H1 (cell line): ENCODE results near the gene COQ9.

ENCODE experiments used
- POLR2A ChIP-seq, 2 experiments: IDR thresholded peaks; 1 replicate in 1 of 2; 2 replicates in 1 of 2; pipeline ENCODE4 v1.6.1; 2011; ENCODE audit warnings: low read depth in 2 of 2, low read length in 2 of 2, mild to moderate bottlenecking in 2 of 2; ENCODE audit errors: control extremely low read depth in 1 of 2
- POLR2AphosphoS5 ChIP-seq: IDR thresholded peaks from 2 replicates; pipeline ENCODE4 v1.6.1; 2011; ENCODE audit warnings: low read depth, low read length
- SRF ChIP-seq: IDR thresholded peaks from 2 replicates; pipeline ENCODE4 v1.6.1; 2011; ENCODE audit warnings: mild to moderate bottlenecking, low read depth, low read length, moderate library complexity
- TF ChIP-seq, protein P1 (sequence below), 3 experiments: IDR thresholded peaks; 1 replicate in 2 of 3; 2 replicates in 1 of 3; pipeline versions ENCODE4 v1.5.1 to v1.6.1; 2011; ENCODE audit warnings: low read length in 3 of 3, mild to moderate bottlenecking in 3 of 3, inconsistent platforms in 2 of 3, low read depth in 1 of 3, moderate library complexity in 1 of 3; ENCODE audit not compliant: insufficient read depth in 1 of 3; ENCODE audit errors: control extremely low read depth in 1 of 3
- TF ChIP-seq, protein P2 (sequence below): IDR thresholded peaks from 2 replicates; pipeline ENCODE4 v1.6.1; 2012; ENCODE audit warnings: inconsistent platforms

DNA sequence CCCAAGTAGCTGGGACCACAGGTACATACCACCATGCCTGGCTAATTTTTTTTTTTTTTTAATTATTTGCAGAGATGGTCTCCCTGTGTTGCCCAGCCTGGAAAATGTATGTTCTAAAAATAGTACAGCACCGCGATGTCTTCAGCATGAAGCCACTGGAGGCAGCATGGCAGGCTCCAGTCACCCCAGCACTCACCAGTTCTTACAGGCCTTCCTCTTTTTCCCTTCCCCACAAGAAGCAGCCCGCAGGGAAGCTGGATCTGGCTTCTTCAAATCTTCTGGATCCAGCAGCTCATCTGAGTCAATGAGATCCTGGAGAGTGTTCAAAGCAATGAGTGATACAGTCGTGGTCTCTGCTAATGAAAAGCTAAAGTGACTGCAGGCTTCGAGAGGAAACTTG is 16.3 kb upstream of the COQ9 start:
- TF ChIP-seq SRF: no peak
- TF ChIP-seq, protein P1, sequence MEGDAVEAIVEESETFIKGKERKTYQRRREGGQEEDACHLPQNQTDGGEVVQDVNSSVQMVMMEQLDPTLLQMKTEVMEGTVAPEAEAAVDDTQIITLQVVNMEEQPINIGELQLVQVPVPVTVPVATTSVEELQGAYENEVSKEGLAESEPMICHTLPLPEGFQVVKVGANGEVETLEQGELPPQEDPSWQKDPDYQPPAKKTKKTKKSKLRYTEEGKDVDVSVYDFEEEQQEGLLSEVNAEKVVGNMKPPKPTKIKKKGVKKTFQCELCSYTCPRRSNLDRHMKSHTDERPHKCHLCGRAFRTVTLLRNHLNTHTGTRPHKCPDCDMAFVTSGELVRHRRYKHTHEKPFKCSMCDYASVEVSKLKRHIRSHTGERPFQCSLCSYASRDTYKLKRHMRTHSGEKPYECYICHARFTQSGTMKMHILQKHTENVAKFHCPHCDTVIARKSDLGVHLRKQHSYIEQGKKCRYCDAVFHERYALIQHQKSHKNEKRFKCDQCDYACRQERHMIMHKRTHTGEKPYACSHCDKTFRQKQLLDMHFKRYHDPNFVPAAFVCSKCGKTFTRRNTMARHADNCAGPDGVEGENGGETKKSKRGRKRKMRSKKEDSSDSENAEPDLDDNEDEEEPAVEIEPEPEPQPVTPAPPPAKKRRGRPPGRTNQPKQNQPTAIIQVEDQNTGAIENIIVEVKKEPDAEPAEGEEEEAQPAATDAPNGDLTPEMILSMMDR (IDR thresholded peaks at IDR 0.05; ENCODE audit: control extremely low read depth in 1 of 3, insufficient read depth in 1 of 3, low read depth in 1 of 3, low read length in 3 of 3): no peak
- TF ChIP-seq, protein P2, sequence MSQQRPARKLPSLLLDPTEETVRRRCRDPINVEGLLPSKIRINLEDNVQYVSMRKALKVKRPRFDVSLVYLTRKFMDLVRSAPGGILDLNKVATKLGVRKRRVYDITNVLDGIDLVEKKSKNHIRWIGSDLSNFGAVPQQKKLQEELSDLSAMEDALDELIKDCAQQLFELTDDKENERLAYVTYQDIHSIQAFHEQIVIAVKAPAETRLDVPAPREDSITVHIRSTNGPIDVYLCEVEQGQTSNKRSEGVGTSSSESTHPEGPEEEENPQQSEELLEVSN: no peak
- TF ChIP-seq POLR2A (IDR thresholded peaks at IDR 0.05; ENCODE audit: control extremely low read depth in 1 of 2, low read depth in 2 of 2, low read length in 2 of 2): no peak
- no peak for TF ChIP-seq POLR2AphosphoS5
